HepG2 (cell line): ENCODE results near the gene CYTH2. TPM values are rescaled to one million over a fixed set of nuclear protein-coding genes. Genes with fewer than 3 reads are reported as not detected.

Experiments used
- DNMT3B ChIP-seq: conservative IDR thresholded peaks from 2 replicates; pipeline ENCODE4 v1.6.1; 2016; ENCODE audit warnings: missing biosample characterization, control low read depth
- FOXA3 ChIP-seq: IDR thresholded peaks from 2 replicates; pipeline ENCODE4 v1.6.1; 2016; ENCODE audit warnings: missing genetic modification reagents, missing compliant biosample characterization
- GPBP1L1 ChIP-seq: sonication (generic); formaldehyde crosslinking; IDR thresholded peaks from 2 replicates; pipeline ENCODE4 v1.5.0; 2020; ENCODE audit warnings: mild to moderate bottlenecking, missing genetic modification reagents
- HNRNPL ChIP-seq: fragments of 200-400 bp; formaldehyde crosslinking; IDR thresholded peaks from 2 replicates; pipeline ENCODE4 v1.6.1; 2017; ENCODE audit warnings: mild to moderate bottlenecking, low read depth, low read length
- KDM5A ChIP-seq: fragments of 200-600 bp; sonication (generic); IDR thresholded peaks from 2 replicates; pipeline ENCODE4 v1.7.0; 2018; ENCODE audit warnings: antibody characterized with exemption, mild to moderate bottlenecking, low read length, borderline replicate concordance
- MBD4 ChIP-seq: IDR thresholded peaks from 2 replicates; pipeline ENCODE4 v1.6.1; 2012; ENCODE audit warnings: low read length, inconsistent platforms, borderline replicate concordance
- PHF21A ChIP-seq: sonication (generic); formaldehyde crosslinking; IDR thresholded peaks from 2 replicates; pipeline ENCODE4 v1.5.0; 2020; ENCODE audit warnings: mild to moderate bottlenecking, missing genetic modification reagents
- SALL2 ChIP-seq: sonication (generic); formaldehyde crosslinking; IDR thresholded peaks from 2 replicates; pipeline ENCODE4 v1.8.1; 2023; ENCODE audit warnings: mild to moderate bottlenecking, missing genetic modification reagents, inconsistent platforms
- SP140L ChIP-seq: sonication (generic); formaldehyde crosslinking; IDR thresholded peaks from 2 replicates; pipeline ENCODE4 v1.4.0; 2020; ENCODE audit warnings: missing genetic modification reagents, borderline replicate concordance
- SPEN ChIP-seq: sonication (generic); formaldehyde crosslinking; IDR thresholded peaks from 2 replicates; pipeline ENCODE4 v1.5.1; 2020; ENCODE audit warnings: low read depth, mild to moderate bottlenecking, missing genetic modification reagents
- TARDBP ChIP-seq: sonication (generic); formaldehyde crosslinking; IDR thresholded peaks from 2 replicates; pipeline ENCODE4 v1.8.0; 2022; ENCODE audit warnings: mild to moderate bottlenecking, missing genetic modification reagents
- ZBTB1 ChIP-seq: sonication (generic); formaldehyde crosslinking; IDR thresholded peaks from 2 replicates; pipeline ENCODE4 v1.4.0; 2020; ENCODE audit warnings: missing genetic modification reagents, borderline replicate concordance
- ZBTB8A ChIP-seq: sonication (generic); formaldehyde crosslinking; IDR thresholded peaks from 2 replicates; pipeline ENCODE4 v1.4.0; 2020; ENCODE audit warnings: mild to moderate bottlenecking, low read depth, missing genetic modification reagents, borderline replicate concordance
- ZC3H13 ChIP-seq: sonication (generic); formaldehyde crosslinking; IDR thresholded peaks from 2 replicates; pipeline ENCODE4 v1.8.1; 2023; ENCODE audit warnings: mild to moderate bottlenecking, missing genetic modification reagents, moderate library complexity
- ZFP62 ChIP-seq: sonication (generic); formaldehyde crosslinking; IDR thresholded peaks from 2 replicates; pipeline ENCODE4 v1.4.0; 2020; ENCODE audit warnings: missing genetic modification reagents
- ZNF205 ChIP-seq: IDR thresholded peaks from 2 replicates; pipeline ENCODE4 v1.6.1; 2018; ENCODE audit warnings: missing biosample characterization, missing genetic modification reagents
- ZNF451 ChIP-seq: sonication (generic); formaldehyde crosslinking; IDR thresholded peaks from 2 replicates; pipeline ENCODE4 v1.5.0; 2020; ENCODE audit warnings: mild to moderate bottlenecking, missing genetic modification reagents
- ZNF775 ChIP-seq: sonication (generic); formaldehyde crosslinking; IDR thresholded peaks from 2 replicates; pipeline ENCODE4 v1.4.0; 2020; ENCODE audit warnings: missing genetic modification reagents, mild to moderate bottlenecking, moderate library complexity, borderline replicate concordance
- polyA plus RNA-seq, 8 experiments: library from polyadenylated mRNA; depleted of rRNA in 3 of 8; stranded (reverse) in 7 of 8; unstranded in 1 of 8; fragments of >200 nt; fragmentation: Illumina TruSeq in 4 of 8; extraction: Trizol in 4 of 8; gene quantifications; 2 replicates each; pipeline versions ENCODE4 v1.2.1 to v1.2.3, GENCODE V29; 2011 to 2016; ENCODE audit warnings: low read depth in 4 of 8, missing spikeins in 1 of 8, mixed read lengths in 1 of 8; ENCODE audit not compliant: insufficient read depth in 1 of 8
- total RNA-seq, 5 experiments: library from RNA; depleted of rRNA; stranded (reverse); fragments of >200 nt; fragmentation: Illumina TruSeq; extraction: Trizol; gene quantifications; 2 replicates each; pipeline ENCODE4 v1.2.3, GENCODE V29; 2016; ENCODE audit warnings: low read depth in 1 of 5
- TF ChIP-seq, protein P1 (sequence below): sonication (generic); formaldehyde crosslinking; IDR thresholded peaks from 2 replicates; pipeline ENCODE4 v1.4.0; 2020; ENCODE audit warnings: missing genetic modification reagents, mild to moderate bottlenecking, borderline replicate concordance
- TF ChIP-seq, protein P2 (sequence below): sonication (generic); formaldehyde crosslinking; IDR thresholded peaks from 2 replicates; pipeline ENCODE4 v1.5.1; 2020; ENCODE audit warnings: mild to moderate bottlenecking, missing genetic modification reagents, moderate library complexity
- TF ChIP-seq, protein P3 (sequence below): sonication (generic); formaldehyde crosslinking; IDR thresholded peaks from 2 replicates; pipeline ENCODE4 v1.4.0; 2020; ENCODE audit warnings: mild to moderate bottlenecking, missing genetic modification reagents

CYTH2 gene
- total and polyA plus RNA-seq, 2 of the 13 experiments (the other 11 are each of a cell fraction or from before 2014, with no cell fraction given), result 16.5 to 39.3 TPM

DNA sequence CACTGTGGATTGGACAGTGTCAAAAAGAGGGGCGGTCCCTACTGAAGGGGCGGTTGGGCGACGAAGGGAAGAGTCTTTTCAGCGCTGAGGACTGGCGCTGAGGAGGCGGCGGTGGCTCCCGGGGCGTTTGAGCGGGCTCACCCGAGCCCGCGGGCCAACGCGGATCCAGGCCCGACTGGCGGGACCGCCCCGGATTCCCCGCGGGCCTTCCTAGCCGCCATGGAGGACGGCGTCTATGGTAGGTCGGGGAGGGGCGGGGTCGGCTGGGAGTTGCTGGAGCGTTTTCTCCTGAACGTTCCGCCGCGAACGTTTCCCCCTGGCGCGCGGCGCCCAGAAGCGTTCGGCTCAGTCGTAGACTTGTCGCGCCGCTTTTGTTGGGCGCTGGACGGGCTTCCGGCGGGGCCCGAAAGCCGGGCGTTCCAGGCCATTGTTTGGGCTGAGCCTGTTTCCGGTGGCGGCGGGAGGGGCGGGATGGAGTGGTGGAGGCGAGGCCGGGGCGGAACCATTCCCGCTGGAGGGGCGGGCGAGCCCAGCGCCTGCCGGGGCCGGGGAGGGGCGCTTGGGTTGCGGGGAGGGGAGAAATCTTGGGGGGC, at the start of gene CYTH2 (continued):
- TF ChIP-seq, protein P1, sequence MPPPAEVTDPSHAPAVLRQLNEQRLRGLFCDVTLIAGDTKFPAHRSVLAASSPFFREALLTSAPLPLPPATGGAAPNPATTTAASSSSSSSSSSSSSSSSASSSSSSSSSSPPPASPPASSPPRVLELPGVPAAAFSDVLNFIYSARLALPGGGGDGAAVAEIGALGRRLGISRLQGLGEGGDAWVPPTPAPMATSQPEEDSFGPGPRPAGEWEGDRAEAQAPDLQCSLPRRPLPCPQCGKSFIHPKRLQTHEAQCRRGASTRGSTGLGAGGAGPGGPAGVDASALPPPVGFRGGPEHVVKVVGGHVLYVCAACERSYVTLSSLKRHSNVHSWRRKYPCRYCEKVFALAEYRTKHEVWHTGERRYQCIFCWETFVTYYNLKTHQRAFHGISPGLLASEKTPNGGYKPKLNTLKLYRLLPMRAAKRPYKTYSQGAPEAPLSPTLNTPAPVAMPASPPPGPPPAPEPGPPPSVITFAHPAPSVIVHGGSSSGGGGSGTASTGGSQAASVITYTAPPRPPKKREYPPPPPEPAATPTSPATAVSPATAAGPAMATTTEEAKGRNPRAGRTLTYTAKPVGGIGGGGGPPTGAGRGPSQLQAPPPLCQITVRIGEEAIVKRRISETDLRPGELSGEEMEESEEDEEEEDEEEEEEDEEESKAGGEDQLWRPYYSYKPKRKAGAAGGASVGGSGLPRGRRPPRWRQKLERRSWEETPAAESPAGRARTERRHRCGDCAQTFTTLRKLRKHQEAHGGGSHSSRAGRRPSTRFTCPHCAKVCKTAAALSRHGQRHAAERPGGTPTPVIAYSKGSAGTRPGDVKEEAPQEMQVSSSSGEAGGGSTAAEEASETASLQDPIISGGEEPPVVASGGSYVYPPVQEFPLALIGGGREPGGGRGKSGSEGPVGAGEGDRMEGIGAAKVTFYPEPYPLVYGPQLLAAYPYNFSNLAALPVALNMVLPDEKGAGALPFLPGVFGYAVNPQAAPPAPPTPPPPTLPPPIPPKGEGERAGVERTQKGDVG (CRISPR knock-in tag), result no peak
- 0 out of 2 replicates have a peak, but pooled peaks have one; percentile 25 for TF ChIP-seq PHF21A
- TF ChIP-seq KDM5A, result peak; percentile 82
- peak; percentile 90; the same call in 1 of the 2 replicates for TF ChIP-seq ZBTB8A
- TF ChIP-seq SP140L, result no peak
- no peak for TF ChIP-seq ZNF775 (CRISPR knock-in tag)
- TF ChIP-seq, protein P2, sequence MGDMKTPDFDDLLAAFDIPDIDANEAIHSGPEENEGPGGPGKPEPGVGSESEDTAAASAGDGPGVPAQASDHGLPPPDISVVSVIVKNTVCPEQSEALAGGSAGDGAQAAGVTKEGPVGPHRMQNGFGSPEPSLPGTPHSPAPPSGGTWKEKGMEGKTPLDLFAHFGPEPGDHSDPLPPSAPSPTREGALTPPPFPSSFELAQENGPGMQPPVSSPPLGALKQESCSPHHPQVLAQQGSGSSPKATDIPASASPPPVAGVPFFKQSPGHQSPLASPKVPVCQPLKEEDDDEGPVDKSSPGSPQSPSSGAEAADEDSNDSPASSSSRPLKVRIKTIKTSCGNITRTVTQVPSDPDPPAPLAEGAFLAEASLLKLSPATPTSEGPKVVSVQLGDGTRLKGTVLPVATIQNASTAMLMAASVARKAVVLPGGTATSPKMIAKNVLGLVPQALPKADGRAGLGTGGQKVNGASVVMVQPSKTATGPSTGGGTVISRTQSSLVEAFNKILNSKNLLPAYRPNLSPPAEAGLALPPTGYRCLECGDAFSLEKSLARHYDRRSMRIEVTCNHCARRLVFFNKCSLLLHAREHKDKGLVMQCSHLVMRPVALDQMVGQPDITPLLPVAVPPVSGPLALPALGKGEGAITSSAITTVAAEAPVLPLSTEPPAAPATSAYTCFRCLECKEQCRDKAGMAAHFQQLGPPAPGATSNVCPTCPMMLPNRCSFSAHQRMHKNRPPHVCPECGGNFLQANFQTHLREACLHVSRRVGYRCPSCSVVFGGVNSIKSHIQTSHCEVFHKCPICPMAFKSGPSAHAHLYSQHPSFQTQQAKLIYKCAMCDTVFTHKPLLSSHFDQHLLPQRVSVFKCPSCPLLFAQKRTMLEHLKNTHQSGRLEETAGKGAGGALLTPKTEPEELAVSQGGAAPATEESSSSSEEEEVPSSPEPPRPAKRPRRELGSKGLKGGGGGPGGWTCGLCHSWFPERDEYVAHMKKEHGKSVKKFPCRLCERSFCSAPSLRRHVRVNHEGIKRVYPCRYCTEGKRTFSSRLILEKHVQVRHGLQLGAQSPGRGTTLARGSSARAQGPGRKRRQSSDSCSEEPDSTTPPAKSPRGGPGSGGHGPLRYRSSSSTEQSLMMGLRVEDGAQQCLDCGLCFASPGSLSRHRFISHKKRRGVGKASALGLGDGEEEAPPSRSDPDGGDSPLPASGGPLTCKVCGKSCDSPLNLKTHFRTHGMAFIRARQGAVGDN (CRISPR knock-in tag), result peak; percentile 76
- no peak for TF ChIP-seq ZFP62 (CRISPR knock-in tag)
- 0 out of 2 replicates have a peak, but pooled peaks have one; percentile 30 for TF ChIP-seq ZNF205
- TF ChIP-seq FOXA3 (CRISPR knock-in tag), result no peak
- no peak for TF ChIP-seq MBD4
- TF ChIP-seq ZNF451 (CRISPR knock-in tag), result no peak
- peak; percentile 65; the same call in 1 of the 2 replicates for TF ChIP-seq TARDBP (CRISPR knock-in tag)
- no peak for TF ChIP-seq GPBP1L1
- TF ChIP-seq DNMT3B (CRISPR knock-in tag), result no peak
- no peak for TF ChIP-seq ZBTB1 (CRISPR knock-in tag)
- TF ChIP-seq, protein P3, sequence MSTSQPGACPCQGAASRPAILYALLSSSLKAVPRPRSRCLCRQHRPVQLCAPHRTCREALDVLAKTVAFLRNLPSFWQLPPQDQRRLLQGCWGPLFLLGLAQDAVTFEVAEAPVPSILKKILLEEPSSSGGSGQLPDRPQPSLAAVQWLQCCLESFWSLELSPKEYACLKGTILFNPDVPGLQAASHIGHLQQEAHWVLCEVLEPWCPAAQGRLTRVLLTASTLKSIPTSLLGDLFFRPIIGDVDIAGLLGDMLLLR (CRISPR knock-in tag), result no peak
- peak; percentile 65; the same call in 1 of the 2 replicates for TF ChIP-seq ZC3H13 (CRISPR knock-in tag)
- peak; percentile 29; the same call in 1 of the 2 replicates for TF ChIP-seq SPEN (CRISPR knock-in tag)
- TF ChIP-seq HNRNPL, result no peak
- peak; percentile 38; the same call in 1 of the 2 replicates for TF ChIP-seq SALL2 (CRISPR knock-in tag)
